Stimulated activated CD8-positive, alpha-beta memory T cell treated with anti-CD3 and anti-CD28 coated beads, Interleukin-4, amount 100 ng/mL, for 48 hours (primary cell): Measurements from ENCODE around the gene SFT2D3.
"Not testable (repeated sequence)": the region's sequence is repeated elsewhere in the genome, so short reads cannot be mapped to it uniquely, and the experiment has no call there.

Experiments
- DNase-seq: peaks from one replicate; pipeline ENCODE4 v3.0.0-alpha.2; 2020

The SFT2D3 gene

GRCh38 chr2:127712999-127713398, 11.7 kb downstream of the SFT2D3 start:
- no peak for DNase-seq

- DNase-seq, result no peak
These were observed 12.3 kb downstream of the SFT2D3 start for GRCh38 chr2:127713562-127713961.

GRCh38 chr2:127715778-127716449, 14.6 kb downstream of the SFT2D3 start:
- DNase-seq, result no peak

GRCh38 chr2:127718271-127718670, 17.0 kb downstream of the SFT2D3 start:
- no peak for DNase-seq

- no peak for DNase-seq
These were observed 18.3 kb downstream of the SFT2D3 start for GRCh38 chr2:127719301-127720218.

GRCh38 chr2:127721311-127721977, 20.1 kb downstream of the SFT2D3 start:
- DNase-seq, result no peak

- no peak for DNase-seq
These were observed 20.7 kb downstream of the SFT2D3 start for GRCh38 chr2:127721978-127722355.

GRCh38 chr2:127722807-127723206, 21.5 kb downstream of the SFT2D3 start:
- no peak for DNase-seq

GRCh38 chr2:127726158-127726880, 25.0 kb downstream of the SFT2D3 start:
- no peak for DNase-seq

- no peak for DNase-seq
These were observed 32.0 kb downstream of the SFT2D3 start for GRCh38 chr2:127733113-127733815.

GRCh38 chr2:127733816-127734537, 32.7 kb downstream of the SFT2D3 start:
- DNase-seq, result no peak

GRCh38 chr2:127735044-127735443, 33.7 kb downstream of the SFT2D3 start:
- DNase-seq, result no peak

- DNase-seq, result no peak
These were observed 34.5 kb downstream of the SFT2D3 start for GRCh38 chr2:127735537-127736399.

- no peak for DNase-seq
These were observed 36.6 kb downstream of the SFT2D3 start for GRCh38 chr2:127737892-127738291.

- DNase-seq, result no peak
These were observed 38.5 kb downstream of the SFT2D3 start for GRCh38 chr2:127739800-127740199.

GRCh38 chr2:127740665-127741288, 39.5 kb downstream of the SFT2D3 start:
- no peak for DNase-seq

- DNase-seq, result no peak
These were observed 42.3 kb downstream of the SFT2D3 start for GRCh38 chr2:127743477-127744026.

- DNase-seq, result no peak
These were observed 46.3 kb downstream of the SFT2D3 start for GRCh38 chr2:127747621-127748020.

GRCh38 chr2:127749537-127749936, 48.2 kb downstream of the SFT2D3 start:
- DNase-seq, result not testable (repeated sequence)

GRCh38 chr2:127753374-127753773, 52.1 kb downstream of the SFT2D3 start:
- no peak for DNase-seq
